Type B pancreatic cell (in vitro differentiated cells): ENCODE data around the gene SECTM1. TPM values are rescaled to one million over a fixed set of nuclear protein-coding genes. Genes with fewer than 3 reads are reported as not detected.

Experiments
- DNase-seq: peaks from one replicate; pipeline ENCODE4 v3.0.0; 2021; ENCODE audit warnings: mixed read lengths; ENCODE audit not compliant: unreplicated experiment; ENCODE audit errors: extremely low spot score
- H3K27ac Mint-ChIP-seq: 2 replicates; pipeline ENCODE4 v1.8.0; 2021; ENCODE audit warnings: mild to moderate bottlenecking, mixed read lengths
- H3K27me3 Mint-ChIP-seq: 2 replicates; pipeline ENCODE4 v1.8.0; 2021; ENCODE audit warnings: mixed read lengths
- H3K36me3 Mint-ChIP-seq: 2 replicates; pipeline ENCODE4 v1.8.0; 2021; ENCODE audit warnings: mixed read lengths
- H3K4me1 Mint-ChIP-seq: one replicate; pipeline ENCODE4 v1.8.0; 2021; ENCODE audit warnings: mixed read lengths; ENCODE audit not compliant: unreplicated experiment
- H3K4me3 Mint-ChIP-seq: 2 replicates; pipeline ENCODE4 v1.8.0; 2021; ENCODE audit warnings: mild to moderate bottlenecking, mixed read lengths
- H3K9me3 Mint-ChIP-seq: 2 replicates; pipeline ENCODE4 v1.8.0; 2021; ENCODE audit warnings: mixed read lengths
- total RNA-seq: library from RNA; stranded (reverse); gene quantifications from 2 replicates; pipeline ENCODE4 v1.2.1, GENCODE V29; 2021; ENCODE audit warnings: low replicate concordance
- TF ChIP-seq, protein P1 (sequence below): fragments of 200-600 bp; sonication (generic); conservative IDR thresholded peaks from 2 replicates; pipeline ENCODE4 v1.5.0; 2021; ENCODE audit warnings: antibody characterized with exemption, mild to moderate bottlenecking

SECTM1 gene
- total RNA-seq, 1 donor from 2014 or later, result 13.2 TPM

- TF ChIP-seq, protein P1, sequence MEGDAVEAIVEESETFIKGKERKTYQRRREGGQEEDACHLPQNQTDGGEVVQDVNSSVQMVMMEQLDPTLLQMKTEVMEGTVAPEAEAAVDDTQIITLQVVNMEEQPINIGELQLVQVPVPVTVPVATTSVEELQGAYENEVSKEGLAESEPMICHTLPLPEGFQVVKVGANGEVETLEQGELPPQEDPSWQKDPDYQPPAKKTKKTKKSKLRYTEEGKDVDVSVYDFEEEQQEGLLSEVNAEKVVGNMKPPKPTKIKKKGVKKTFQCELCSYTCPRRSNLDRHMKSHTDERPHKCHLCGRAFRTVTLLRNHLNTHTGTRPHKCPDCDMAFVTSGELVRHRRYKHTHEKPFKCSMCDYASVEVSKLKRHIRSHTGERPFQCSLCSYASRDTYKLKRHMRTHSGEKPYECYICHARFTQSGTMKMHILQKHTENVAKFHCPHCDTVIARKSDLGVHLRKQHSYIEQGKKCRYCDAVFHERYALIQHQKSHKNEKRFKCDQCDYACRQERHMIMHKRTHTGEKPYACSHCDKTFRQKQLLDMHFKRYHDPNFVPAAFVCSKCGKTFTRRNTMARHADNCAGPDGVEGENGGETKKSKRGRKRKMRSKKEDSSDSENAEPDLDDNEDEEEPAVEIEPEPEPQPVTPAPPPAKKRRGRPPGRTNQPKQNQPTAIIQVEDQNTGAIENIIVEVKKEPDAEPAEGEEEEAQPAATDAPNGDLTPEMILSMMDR, result no peak
- no peak within 1 kb of the TSS for H3K27ac Mint-ChIP-seq
- no peak within 1 kb of the TSS for H3K4me3 Mint-ChIP-seq
Measured at GRCh38 chr17:82358465-82359350, 25.1 kb upstream of the SECTM1 start, which contains the start of gene TEX19. TSS of gene TEX19 (plus strand) at chr17:82359247. CDS start at chr17:82362151, 2,904 bp downstream.

DNA sequence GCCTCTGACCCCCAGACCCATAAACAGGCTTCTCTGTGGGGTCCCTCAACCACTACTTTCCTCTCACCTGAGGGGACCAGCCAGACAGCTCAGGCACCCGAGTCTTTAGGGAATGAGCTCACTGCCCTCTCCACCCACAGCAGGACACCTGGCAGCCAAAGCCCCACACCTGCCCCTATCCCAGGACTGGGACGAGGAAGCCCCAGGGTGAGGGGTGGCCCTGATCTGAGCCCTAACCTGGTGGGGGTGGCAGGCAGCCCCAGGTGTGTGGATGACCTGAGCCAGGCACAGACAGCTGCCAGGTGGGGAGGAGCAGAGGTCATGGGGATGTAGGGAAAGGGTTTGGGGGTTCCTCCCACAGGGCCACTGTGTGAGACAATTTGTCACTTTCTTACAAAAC, 23.8 kb upstream of the SECTM1 start:
- Mint-ChIP-seq H3K27me3 (peaks cover 9% of the 10 kb centered on the region), H3K4me1 (peaks cover 8% of the 10 kb centered on the region), H3K9me3 (no peaks in the 10 kb centered on the region)

More at GRCh38 chr17:82358465-82359350, 25.1 kb upstream of the SECTM1 start, which contains the start of gene TEX19:
- Mint-ChIP-seq H3K9me3 (no peaks in the 10 kb centered on the region), H3K36me3 (no peaks in the 10 kb centered on the region), H3K27me3 (peaks cover 16% of the 10 kb centered on the region), H3K4me1 (peaks cover 8% of the 10 kb centered on the region)
- no peak for DNase-seq

DNA sequence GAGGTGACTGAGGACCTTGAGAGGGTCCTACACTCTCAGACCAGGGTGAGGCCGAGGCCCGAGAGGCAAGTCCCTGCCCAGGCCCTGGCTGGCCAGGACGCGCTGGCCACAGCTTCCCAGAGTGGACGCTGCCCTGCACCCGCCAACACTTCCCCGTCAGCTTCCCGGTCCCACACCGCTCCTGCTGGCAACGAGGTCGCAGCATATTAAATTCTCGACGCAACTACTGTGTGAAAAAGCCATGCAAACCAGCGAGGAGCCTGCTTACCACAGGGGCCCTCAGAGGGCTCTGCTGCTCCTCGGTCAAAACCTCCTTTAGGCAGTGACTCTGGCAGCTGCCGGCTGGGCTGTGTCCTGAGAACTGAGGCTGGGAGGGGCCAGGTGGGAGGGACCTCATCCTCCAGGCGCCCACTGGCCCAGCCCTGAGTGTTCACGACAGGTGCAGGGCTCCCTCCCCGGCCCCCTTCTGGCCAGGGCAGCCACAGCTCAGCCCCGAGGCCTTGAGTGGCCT, 23.3 kb upstream of the SECTM1 start:
- H3K27ac Mint-ChIP-seq, result no peak overlapping the region
- H3K36me3 Mint-ChIP-seq, result no peaks in the 10 kb centered on the region
- TF ChIP-seq, protein P1, result no peak
- H3K27me3 Mint-ChIP-seq, result peaks cover 8% of the 10 kb centered on the region
- peaks cover 8% of the 10 kb centered on the region for H3K4me1 Mint-ChIP-seq
- no peaks in the 10 kb centered on the region for H3K9me3 Mint-ChIP-seq
- DNase-seq, result no peak
- H3K4me3 Mint-ChIP-seq, result no peak overlapping the region

More for the DNA sequence above, 23.8 kb upstream of the SECTM1 start:
- H3K4me3 Mint-ChIP-seq, result no peak overlapping the region
- TF ChIP-seq, protein P1, result no peak
- no peak overlapping the region for H3K27ac Mint-ChIP-seq
- no peaks in the 10 kb centered on the region for H3K36me3 Mint-ChIP-seq
- no peak for DNase-seq

DNA sequence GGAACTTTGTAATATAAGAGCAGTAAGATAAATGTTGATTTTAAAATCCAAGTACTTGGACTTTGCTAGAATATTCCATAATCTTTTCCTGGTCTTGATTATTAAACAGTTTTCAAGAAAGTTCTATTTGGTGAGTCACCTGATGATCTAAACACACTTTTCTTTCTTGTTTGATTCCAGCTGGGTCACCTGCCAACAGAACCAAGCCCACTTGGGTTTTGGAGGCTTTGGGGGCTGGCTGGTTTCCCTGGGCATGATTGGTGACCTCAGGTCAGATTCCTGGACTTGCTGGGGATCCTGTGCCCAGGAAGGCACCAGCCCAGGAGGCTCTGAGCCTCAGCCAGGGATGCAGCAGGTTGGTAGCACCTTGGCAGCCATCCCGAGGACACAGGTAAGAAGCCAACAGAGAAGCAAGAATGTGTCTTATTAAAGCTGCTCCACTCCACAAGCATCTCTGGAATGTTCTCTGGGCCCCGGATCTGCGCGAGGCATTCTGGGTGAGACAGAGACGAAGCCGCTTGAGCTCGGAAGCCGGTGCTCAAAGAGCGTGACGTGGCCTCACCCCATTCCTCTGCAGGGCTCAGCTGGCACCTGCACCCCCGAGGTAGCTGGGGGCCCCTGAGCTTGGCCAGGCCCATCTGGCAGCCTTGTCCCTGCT, 22.3 kb upstream of the SECTM1 start:
- no peak overlapping the region for H3K27ac Mint-ChIP-seq
- H3K9me3 Mint-ChIP-seq, result no peaks in the 10 kb centered on the region
- TF ChIP-seq, protein P1, result no peak
- peaks cover 6% of the 10 kb centered on the region for H3K27me3 Mint-ChIP-seq
- peaks cover 8% of the 10 kb centered on the region for H3K4me1 Mint-ChIP-seq
- H3K36me3 Mint-ChIP-seq, result no peaks in the 10 kb centered on the region
- no peak overlapping the region for H3K4me3 Mint-ChIP-seq
- no peak for DNase-seq

- peaks cover 6% of the 10 kb centered on the region for H3K27me3 Mint-ChIP-seq
- no peak for DNase-seq
- no peak overlapping the region for H3K4me3 Mint-ChIP-seq
- H3K36me3 Mint-ChIP-seq, result no peaks in the 10 kb centered on the region
- H3K27ac Mint-ChIP-seq, result no peak overlapping the region
- H3K9me3 Mint-ChIP-seq, result no peaks in the 10 kb centered on the region
- TF ChIP-seq, protein P1, result no peak
- H3K4me1 Mint-ChIP-seq, result peaks cover 8% of the 10 kb centered on the region
Measured at GRCh38 chr17:82354804-82355308, 21.3 kb upstream of the SECTM1 start.
